ENCODE data around the gene QPCT. TPM values are rescaled to one million over a fixed set of nuclear protein-coding genes. Genes with fewer than 3 reads are reported as not detected.

The QPCT gene
- total and polyA plus RNA-seq, 2 donors from 2014 or later, result 10.4 to 16.6 TPM

DNA sequence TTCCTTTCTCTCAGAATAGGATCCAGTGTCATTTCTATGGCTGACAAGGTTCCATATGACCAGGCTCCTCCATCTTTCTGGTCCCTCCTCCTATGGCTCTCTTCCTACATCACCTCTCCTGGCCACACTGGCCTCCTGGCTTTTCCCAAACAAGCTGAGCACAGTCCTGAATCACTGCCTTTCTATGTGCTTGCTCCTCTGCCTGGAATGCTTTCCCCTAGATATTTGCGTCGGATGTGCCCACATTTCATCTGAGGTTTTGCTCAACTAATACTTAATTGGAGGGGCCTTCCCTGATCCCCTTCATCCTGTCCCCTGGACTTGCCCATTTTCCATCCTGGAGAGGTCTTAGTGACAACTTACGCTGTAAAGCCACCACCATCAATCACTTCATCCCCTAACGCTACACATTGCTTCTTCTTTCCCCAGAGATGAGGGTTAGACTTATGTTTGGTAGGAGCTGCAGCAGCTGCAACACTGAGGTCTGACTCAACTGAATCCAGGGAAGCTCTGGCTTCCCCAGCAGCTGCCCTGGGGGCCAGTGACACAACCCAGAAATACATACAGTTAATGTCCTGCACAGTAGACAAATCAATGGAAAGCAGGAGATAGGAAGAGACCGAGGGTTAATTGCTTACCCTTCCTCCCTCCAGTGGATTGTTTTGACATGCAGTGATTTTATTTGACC, 42.9 kb downstream of the QPCT start:
- intact Hi-C loops (cut with DNase I), result no loop called here
- Histone ChIP-seq H3K4me3 (ENCODE audit: low read length in 3 of 3) (no peak overlapping the region), H3K9me3 (ENCODE audit: control insufficient read depth in 2 of 3, insufficient read depth in 1 of 3, low read length in 3 of 3) (no peaks in the 10 kb centered on the region), H3K9ac (ENCODE audit: low read length in 3 of 3) (no peak overlapping the region), H3K4me1 (ENCODE audit: control insufficient read depth in 2 of 3, insufficient read depth in 2 of 3, low read depth in 1 of 3, low read length in 3 of 3) (no peaks in the 10 kb centered on the region), H3K36me3 (ENCODE audit: control insufficient read depth in 2 of 3, insufficient read depth in 3 of 3, low read length in 3 of 3) (no peaks in the 10 kb centered on the region), H3K27ac (ENCODE audit: low read depth in 2 of 2, low read length in 2 of 2) (no peak overlapping the region), H3K27me3 (ENCODE audit: control insufficient read depth, insufficient read depth, low read length) (no peaks in the 10 kb centered on the region)
- no peak for FAIRE-seq
- DNase-seq, result no peak
- TF ChIP-seq, protein P1, sequence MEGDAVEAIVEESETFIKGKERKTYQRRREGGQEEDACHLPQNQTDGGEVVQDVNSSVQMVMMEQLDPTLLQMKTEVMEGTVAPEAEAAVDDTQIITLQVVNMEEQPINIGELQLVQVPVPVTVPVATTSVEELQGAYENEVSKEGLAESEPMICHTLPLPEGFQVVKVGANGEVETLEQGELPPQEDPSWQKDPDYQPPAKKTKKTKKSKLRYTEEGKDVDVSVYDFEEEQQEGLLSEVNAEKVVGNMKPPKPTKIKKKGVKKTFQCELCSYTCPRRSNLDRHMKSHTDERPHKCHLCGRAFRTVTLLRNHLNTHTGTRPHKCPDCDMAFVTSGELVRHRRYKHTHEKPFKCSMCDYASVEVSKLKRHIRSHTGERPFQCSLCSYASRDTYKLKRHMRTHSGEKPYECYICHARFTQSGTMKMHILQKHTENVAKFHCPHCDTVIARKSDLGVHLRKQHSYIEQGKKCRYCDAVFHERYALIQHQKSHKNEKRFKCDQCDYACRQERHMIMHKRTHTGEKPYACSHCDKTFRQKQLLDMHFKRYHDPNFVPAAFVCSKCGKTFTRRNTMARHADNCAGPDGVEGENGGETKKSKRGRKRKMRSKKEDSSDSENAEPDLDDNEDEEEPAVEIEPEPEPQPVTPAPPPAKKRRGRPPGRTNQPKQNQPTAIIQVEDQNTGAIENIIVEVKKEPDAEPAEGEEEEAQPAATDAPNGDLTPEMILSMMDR (IDR thresholded peaks at IDR 0.05; ENCODE audit: borderline replicate concordance, extremely low read depth, insufficient read depth), result no peak

- no peaks in the 10 kb centered on the region for H3K27me3 ChIP-seq (ENCODE audit: control insufficient read depth, insufficient read depth, low read length)
Measured at GRCh38 chr2:37388074-37388473, 43.6 kb downstream of the QPCT start.

DNA sequence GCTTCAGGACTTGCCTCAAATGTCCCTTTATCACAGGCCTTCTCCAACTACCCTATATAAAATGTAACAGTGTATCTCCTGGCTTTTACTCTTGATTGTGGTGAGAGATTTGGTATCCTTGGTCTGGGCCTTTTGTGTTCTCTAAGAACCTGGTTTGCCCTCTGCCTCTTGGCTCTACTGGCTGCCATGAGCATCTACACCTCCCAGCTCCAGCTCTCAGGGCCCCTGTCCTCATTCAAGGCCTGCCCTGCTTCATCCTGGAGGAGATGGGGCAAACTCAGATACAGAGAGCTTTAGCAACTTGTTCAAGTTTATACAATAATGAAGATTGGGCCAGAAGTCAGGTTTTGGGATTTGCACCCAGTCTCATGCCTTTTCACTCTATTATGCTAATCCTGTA, 45.0 kb downstream of the QPCT start:
- Histone ChIP-seq H3K4me1 (ENCODE audit: control insufficient read depth in 2 of 3, insufficient read depth in 2 of 3, low read depth in 1 of 3, low read length in 3 of 3) (no peaks in the 10 kb centered on the region), H3K4me3 (ENCODE audit: low read length in 3 of 3) (no peak overlapping the region), H3K9me3 (ENCODE audit: control insufficient read depth in 2 of 3, insufficient read depth in 1 of 3, low read length in 3 of 3) (no peaks in the 10 kb centered on the region), H3K27me3 (ENCODE audit: control insufficient read depth, insufficient read depth, low read length) (no peaks in the 10 kb centered on the region), H3K36me3 (ENCODE audit: control insufficient read depth in 2 of 3, insufficient read depth in 3 of 3, low read length in 3 of 3) (no peaks in the 10 kb centered on the region), H3K9ac (ENCODE audit: low read length in 3 of 3) (no peak overlapping the region), H3K27ac (ENCODE audit: low read depth in 2 of 2, low read length in 2 of 2) (no peak overlapping the region)
- intact Hi-C loops (cut with DNase I), result no loop called here
- FAIRE-seq, result no peak
- DNase-seq, result no peak
- TF ChIP-seq, protein P1 (IDR thresholded peaks at IDR 0.05; ENCODE audit: borderline replicate concordance, extremely low read depth, insufficient read depth), result no peak

More at GRCh38 chr2:37388074-37388473, 43.6 kb downstream of the QPCT start:
- Histone ChIP-seq H3K27ac (ENCODE audit: low read depth in 2 of 2, low read length in 2 of 2) (no peak overlapping the region), H3K4me3 (ENCODE audit: low read length in 3 of 3) (no peak overlapping the region), H3K4me1 (ENCODE audit: control insufficient read depth in 2 of 3, insufficient read depth in 2 of 3, low read depth in 1 of 3, low read length in 3 of 3) (no peaks in the 10 kb centered on the region), H3K36me3 (ENCODE audit: control insufficient read depth in 2 of 3, insufficient read depth in 3 of 3, low read length in 3 of 3) (no peaks in the 10 kb centered on the region), H3K9me3 (ENCODE audit: control insufficient read depth in 2 of 3, insufficient read depth in 1 of 3, low read length in 3 of 3) (no peaks in the 10 kb centered on the region), H3K9ac (ENCODE audit: low read length in 3 of 3) (no peak overlapping the region)
- FAIRE-seq (no peak), DNase-seq (no peak)
- TF ChIP-seq, protein P1 (IDR thresholded peaks at IDR 0.05; ENCODE audit: borderline replicate concordance, extremely low read depth, insufficient read depth), result no peak
- intact Hi-C loops (cut with DNase I), result no loop called here
